Hematopoietic multipotent progenitor cell (in vitro differentiated cells): Measurements from ENCODE around the gene NEDD4L. TPM values are rescaled to one million over a fixed set of nuclear protein-coding genes. Genes with fewer than 3 reads are reported as not detected.

Source experiments
- DNase-seq, 3 donors: peaks; one replicate each; pipeline ENCODE4 v3.0.0-alpha.2; 2011 to 2015; ENCODE audit warnings: low read depth in 2 of 3, low spot score in 2 of 3
- total RNA-seq: library from RNA; depleted of rRNA; stranded (reverse); fragments of >200 nt; gene quantifications from one replicate; pipeline ENCODE4 v1.2.3, GENCODE V29; 2012

NEDD4L gene
- total RNA-seq, 1 donor = 14.5 TPM

DNA sequence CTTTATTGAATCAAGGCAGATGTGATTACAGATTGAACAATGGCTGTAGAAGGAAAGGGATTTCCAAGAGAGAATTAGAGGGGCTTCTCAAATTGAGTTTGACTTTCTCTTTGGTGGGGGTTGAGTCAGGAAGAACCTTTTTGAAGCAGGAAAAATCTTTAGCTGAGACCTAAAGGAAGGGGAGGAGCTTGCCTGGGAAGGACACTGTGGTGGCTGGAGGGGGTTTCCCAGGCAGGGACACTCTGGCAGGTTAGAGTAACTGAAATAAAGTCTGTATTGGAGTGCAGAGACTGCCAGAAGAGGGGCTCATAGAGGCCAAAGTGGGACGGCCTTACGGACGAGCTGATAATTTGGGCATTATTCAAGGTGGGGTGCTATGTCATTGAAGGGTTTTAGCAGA is 69.3 kb downstream of the NEDD4L start:
- no peak for DNase-seq

DNA sequence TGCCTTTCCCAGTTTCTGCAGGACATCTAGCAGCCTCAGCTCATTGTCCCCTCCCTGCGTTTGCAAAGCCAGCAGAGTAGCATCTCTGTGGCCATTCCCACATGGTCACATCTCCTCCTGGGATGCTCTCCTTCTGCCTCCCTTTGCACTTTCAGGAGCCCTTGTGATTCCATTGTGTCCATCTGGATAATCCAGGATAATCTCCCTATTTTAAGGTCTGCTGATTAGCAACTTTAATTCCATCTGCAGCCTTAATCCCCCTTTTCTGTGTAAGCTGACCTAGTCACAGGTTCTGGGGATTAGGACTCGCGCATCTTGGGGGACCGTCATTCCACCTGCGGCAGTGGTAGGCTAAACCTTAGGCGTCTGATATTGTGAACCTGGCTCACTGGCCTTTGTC is 70.7 kb downstream of the NEDD4L start:
- DNase-seq = no peak

DNA sequence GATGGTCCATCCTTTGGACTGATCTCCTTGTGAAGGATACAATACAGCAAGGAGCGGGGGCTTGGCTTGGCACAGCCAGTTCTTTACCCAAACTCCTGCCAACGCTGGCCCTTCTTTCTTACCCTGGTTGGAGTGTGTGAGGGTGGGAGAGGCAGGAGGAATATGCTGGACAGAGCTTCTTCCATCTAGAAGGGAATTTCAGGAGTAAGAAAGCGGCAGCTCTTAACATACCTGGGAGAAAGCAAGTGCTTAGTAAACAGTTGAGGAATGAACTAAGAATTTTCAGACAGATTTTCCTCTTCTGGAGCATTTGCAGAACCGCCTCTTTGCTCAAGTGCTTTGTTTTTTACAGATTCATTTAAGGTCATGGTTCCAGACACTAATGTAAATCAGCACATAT is 72.8 kb downstream of the NEDD4L start:
- no peak for DNase-seq

DNA sequence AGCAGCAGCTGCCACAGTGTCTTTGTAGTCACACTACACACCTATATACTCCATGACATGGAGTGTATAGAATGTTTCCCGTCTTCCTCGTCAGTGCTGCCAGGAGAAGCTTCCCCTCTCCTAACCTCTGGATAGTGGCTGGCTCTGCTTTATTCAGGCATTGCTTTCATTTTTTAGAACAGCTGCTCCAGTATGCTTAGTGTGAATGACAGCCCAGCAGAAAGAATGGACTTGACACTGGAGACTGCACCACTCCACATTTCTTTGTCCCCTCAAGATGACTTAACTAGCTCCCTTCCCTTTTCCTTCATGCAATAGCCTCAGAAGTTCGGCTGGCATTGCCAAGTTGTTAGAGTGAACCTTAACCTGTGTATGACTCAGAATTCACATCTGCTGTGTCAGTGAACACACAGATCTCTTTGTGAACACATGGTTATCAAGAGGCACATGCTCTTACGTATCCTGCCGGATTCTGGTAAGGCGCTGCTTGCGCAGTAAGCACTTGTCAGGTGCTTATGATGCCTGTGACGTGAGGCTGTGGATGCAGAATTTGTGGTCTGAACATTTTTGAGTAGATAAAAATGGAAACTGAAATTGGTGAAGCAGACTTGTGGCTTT is 73.9 kb downstream of the NEDD4L start:
- DNase-seq = peak in 2 of 3 donors; percentile 89 to 90

DNA sequence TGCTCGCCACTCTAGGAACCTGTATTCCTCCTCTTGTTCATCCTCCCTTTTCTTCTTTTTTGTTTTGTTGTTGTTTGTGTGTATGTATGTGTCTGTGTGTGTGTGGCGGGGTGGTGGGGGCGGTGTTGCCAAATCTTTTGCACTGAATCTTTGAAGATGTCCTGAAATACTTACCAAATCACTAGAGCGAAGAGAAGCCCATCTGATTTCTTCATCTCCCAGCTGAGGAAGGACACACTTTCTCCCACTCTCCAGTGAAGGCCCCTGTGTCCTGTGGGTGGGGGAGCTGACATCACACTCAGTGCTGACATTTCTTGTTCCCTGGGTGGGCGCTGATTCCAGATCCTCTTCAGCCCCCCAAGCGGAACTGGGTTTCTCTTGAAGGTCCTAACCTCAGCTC is 74.5 kb downstream of the NEDD4L start:
- no peak for DNase-seq

DNA sequence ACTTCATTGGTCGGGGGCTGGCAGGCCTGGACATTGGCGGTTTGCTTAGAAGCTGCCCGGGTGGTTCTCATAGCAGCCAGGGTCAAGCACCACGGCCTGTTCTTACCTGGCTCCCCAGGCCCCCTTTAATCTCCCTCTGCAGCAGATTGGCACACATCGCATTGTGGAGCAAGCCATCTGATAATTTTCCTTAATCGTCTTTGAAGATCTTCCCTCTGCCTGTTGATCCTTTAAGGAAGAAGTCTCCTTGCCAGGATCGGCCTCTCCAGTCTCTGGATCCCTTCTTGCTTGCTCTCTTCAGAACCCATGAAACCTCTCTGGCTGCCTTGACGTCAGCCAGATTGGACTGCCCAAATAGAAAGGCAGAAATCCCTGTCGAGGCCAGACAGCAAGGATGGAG is 75.8 kb downstream of the NEDD4L start:
- DNase-seq = no peak

DNA sequence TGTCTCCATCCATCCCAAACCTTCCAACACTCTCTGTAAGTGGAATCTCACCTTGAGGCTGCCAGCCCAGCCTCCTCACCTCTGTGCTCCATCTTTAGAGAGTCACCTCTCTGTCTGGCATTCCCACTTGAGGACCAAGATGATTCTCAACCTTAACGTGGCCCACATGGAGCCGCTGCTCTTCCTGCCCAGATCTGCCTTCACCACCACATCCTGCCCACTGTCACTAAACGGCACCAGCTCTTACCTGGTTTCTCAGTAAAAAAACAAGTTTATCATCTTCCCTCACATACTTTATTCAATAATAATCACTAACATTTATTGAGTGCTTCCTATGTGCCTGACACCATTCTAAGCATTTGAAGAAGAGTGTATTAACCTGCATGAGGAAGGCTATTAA is 80.4 kb downstream of the NEDD4L start:
- no peak for DNase-seq

DNA sequence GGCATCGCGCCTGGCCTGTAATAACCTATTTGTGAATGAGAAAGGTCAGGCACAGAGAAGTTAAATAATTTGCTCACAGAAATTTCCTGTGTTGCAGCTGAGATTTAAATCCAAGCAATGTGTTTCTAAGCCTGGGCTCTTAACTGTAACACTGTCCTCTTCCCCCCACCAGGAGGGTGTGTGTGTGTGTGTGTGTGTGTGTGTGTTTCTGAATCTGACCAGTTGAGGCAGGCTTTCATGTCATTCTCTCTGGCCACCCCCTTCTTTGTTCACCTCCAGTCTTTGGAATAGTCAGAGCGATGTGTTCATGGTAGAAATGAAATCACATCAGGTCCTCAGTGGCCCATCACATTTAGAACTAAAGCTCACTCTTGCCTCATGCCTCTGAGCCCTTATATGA is 81.2 kb downstream of the NEDD4L start:
- no peak for DNase-seq

DNA sequence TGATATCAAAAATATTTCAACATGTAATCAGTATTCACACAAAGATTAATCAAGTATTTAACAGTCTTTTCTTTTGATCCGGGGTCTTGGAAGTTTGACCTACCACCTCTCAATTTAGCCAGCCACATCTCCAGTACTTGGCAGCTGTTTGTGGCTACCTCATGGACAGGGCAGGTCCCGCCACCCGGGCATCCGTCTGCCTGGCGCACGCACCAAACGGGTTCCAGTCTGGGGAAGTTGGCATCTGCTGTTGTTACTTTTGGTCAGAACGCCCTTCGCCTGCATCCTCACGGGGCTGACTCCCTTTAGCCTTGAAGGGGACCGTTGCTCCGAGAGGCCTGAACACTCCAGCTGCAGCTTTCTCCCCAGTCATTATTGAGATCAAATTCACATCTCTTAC is 81.7 kb downstream of the NEDD4L start:
- no peak for DNase-seq

DNA sequence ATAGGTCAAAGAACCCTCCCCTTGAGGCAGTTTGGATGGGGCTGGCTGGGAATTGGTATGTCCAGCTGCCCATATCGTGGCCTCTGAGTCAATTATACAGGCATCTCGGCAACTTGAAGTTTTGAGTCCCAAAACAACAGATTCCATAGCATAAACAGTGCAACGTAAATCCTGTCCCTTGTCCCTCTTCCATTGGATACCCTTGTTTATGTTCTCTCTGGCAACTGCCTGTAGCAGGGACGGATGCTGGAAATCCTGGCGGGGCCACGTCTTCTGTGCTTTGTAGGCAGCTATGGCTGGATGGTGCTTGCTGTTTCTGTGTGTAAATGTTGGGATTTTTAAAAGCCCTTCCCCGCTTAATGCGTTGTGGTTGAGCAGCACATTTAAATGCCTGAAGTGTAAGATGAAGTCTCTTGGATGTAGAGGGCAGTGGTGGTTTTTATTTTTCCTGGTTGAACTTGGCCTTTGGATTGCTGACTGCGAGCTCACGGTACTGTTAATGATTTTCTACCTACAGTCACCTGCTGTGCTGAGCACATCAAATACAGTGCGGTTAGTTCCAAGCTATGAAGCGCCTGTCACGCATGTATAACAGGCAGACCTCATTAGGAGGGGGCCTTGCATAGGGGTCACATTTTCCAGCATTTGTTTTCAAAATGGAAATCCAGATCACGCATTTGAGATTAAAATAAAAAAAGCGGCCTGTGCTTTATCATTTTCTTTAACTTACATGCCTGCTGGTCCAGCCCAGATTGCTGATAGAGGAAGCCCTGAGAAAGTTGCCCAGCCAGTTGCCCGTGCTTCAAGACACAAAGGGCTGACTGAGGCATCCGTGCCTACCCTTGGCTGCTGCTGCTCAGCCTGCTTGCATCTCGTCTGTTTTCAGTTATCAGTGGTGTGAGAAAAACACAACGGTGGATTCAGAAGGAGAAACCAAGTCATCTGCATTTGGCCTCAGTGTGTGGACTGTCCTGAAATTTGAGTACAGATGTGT is 84.7 kb downstream of the NEDD4L start:
- no peak for DNase-seq

DNA sequence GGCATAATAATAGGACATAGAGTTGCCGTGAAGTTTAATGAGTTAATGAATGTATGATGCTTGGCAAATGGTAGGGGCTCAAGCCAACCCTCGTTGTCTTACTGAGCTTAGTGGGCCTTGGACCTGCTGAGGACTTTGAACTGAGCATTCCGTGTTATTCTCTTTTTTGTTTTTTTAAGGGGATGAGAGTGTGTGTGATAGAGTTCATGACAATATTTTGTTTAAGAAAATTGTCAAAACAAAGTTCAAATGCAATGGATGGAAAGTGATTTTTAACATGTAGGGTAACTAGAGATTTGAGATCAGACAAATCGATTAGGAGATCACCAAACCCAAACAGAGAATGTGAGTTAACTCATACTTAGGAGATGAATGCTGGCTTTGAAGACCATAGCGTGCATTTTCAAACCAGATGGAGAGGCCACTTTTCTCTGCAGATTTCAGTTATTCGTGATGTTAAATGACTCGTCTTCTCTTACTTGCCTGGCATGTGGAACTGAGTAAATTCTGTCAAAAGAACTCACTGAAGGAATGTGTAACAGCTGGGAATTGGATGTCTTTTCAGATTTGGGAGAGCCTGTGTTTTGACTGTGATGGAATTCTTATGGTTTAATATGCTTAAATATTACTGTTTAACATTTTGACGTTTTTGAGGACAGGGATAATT is 88.7 kb downstream of the NEDD4L start:
- DNase-seq = no peak

DNA sequence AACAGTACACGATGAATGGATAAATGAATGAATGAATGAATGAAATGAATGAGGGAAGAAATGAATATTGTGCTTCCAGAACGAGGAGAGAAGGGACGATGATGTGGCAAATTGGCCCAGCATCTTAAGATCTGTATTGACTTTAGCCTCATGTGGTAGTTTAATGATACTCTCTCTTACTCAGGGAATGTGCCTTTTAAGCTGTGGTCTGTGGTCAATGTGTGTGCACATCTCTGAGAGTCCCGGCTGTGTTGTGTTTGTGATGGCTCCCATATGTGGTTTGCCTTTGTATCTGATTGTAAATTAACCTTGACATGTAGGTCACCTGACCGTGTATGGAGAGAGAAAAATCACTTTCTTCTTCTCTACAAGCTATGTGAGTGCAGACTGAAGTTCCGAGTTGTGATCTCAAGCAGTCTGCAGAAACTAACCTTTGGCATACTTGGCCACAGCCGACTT is 91.2 kb downstream of the NEDD4L start:
- peak in 2 of 3 donors; percentile 46 to 69 for DNase-seq

DNA sequence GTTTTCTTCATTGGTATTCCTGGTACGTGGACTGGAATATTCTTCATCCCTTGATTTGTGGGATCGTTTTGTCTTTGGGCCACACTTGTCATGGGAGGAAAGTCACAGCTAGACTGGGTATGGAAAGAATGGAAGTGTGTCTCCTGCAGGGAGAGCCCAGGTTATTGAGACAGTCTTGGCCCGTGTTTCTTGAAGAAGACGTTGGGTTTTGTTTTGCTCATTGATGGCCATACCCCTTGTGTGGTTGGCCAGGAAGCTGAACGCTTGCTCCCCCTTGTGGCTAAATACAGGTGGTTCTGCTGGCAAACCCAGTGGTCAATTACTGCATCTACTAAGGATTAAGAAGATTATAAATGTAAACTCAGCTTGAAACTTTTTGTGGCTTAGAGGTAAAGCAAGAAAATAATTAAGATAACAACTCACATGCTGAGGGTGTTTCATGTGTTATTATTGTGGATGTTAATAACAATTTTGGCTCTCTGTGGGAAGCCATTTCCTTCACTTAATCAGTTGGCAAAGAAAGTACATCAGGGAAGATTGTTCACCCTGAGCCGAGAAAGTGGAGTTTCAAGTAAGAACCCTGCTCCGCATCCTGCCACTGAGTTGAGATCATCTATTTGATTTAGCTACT is 91.8 kb downstream of the NEDD4L start:
- DNase-seq = peak; percentile 13 to 89 (median 69)

DNA sequence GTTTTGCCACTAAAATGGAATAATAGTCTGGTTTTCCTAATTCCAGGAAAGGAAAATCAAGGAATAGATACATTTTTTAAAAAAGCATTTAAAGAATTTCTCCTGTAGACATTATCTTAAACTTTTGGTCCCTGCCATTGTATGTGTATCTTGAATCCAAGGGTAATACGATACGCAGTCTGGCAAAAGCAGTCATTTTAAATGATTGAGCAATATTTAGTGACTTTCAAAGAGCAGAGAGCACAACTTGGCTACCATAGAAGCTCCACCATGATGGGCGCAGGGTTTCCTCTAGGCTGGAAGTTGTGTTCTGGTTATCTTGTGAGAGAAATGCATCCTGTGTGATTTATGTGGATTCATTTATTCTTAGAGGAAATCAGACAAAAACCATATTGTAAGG is 92.9 kb downstream of the NEDD4L start:
- no peak for DNase-seq

DNA sequence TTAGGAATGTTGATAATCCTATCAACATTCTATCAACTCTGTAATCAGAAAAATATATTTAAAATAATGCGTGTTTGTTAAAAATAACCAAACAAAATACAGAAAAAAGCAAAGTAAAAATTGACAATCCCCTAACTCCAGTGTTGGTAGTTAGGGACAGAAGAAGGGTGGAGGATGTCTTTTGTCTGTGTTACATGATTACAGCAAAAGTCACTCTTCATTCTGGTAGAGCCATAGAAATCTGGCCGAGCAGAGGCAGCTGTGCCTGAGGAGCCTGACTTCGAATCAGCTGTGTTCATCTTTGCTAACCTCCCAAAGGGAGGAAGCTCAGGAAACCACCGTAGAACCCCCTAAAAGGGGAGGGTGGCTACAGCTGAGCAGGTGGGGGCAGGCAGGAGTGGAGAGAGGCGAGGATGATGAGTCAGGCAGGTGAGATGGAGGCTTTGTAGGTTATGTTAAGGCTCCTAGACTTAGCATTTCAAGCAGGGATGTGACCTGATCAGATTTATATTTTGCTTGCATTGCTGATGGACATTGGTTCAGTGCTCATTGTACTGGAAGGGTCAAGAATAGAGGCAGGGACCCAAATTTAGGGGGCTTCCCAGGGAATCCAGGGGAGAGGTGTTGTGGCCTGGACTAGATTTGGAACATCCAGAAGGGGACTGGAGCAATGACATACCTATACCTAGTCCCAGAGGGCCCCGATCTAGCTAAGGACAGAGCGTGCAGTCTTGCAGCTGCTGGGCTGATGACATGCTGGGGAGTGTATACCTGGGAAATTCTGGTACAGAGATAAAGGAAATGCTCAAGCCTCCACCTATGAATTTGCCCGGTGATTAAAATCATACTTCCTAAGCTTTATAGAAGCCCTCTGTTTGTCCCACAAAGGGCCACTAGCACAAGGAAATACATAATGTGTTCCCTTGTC is 95.7 kb downstream of the NEDD4L start:
- DNase-seq = peak in 1 of 3 donors; percentile 12

DNA sequence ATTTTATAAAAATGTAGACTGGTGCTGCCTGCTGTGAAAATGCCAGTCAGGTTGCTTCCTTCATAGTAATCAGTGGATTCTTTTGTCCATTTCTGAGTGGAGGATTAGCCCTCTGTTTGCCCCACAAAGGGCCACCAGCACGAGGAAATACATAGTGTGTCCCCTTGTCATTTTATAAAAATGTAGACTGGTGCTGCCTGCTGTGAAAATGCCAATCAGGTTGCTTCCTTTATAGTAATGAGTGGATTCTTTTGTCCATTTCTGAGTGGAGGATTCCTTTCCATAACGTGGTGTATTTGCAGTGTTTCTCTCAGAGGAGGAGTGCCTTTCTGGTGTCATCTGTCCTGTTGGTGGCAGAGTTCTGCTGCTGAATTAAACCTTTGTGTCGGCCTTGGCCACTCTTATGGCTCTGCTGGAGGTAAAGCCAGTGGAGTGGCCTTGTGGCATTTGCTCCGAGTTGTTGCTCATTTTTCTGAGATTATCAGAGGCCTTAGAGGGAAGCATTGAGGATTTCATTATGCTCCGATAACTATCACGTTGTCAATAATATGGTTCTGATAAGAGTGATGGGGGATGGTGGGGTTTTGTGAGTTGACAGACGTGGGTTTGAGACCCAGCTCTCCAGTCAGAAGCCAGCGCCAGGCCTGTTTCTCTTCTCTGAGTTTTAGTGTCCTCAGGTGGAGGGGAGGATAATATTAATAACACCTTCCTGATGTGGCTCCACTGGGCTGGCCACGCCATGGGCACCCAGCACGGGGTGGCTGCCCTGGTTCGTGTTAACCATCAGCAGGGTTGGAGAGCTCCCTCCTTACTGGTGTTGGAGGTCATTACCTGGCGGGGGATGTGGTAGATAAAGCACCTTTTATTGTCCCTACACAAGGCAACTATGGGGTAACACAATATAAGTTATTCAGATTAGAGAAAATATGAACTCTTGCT is 96.6 kb downstream of the NEDD4L start:
- no peak for DNase-seq

DNA sequence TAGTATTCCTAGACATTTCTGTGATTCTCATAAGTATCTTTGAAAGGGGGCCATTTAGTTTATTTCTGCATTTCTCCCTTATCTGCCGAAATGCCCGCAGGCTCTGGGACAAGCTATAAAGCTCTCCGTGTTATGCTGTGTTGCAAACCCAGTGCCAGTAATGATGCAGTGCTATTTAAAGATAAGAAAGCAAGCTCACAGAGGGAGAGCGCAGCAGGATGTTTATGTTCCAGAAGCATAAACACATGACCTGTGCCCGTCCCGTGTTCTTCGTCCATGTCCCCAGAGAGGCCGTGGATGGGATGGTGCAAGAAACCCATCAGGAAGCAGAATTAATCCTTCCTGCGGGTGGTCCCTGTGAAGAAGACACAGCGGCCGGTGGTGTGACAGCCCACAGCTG is 99.4 kb downstream of the NEDD4L start:
- DNase-seq = no peak

DNA sequence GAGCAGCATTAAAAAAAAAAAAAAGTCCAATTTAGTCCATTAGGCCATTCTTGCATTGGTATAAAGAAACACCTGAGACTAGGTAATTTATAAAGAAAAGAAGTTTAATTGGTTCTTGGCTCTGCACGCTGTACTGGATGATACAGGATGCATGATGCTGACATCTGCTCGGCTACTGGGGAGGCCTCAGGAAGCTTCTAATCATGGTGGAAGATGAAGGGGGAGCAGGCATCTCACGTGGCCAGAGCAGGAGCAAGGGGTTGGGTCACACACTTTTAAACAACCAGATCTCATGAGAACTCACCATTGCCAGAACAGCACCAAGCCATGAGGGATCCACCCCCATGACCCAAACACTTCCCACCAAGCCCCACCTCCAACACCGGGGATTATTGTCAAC is 100.1 kb downstream of the NEDD4L start:
- no peak for DNase-seq
